Uterus (tissue), 2 donors: Measurements from ENCODE around the gene PICALM.

Source experiments
- CTCF ChIP-seq, 4 experiments: fragments of 200-600 bp in 2 of 4; fragments of 450-650 bp in 2 of 4; sonication (generic) in 2 of 4; IDR thresholded peaks; one replicate each; pipeline ENCODE4 v1.5.1; 2016 to 2019; ENCODE audit warnings: antibody characterized with exemption in 4 of 4, mild to moderate bottlenecking in 2 of 4, moderate library complexity in 1 of 4
- POLR2A ChIP-seq, 2 donors: fragments of 450-650 bp; IDR thresholded peaks; one replicate each; pipeline ENCODE4 v1.6.1; 2016; ENCODE audit warnings: antibody characterized with exemption in 2 of 2, mild to moderate bottlenecking in 1 of 2, moderate library complexity in 1 of 2

GRCh38 chr11:86021377-86021776 lies 47.5 kb downstream of the PICALM start:
- TF ChIP-seq CTCF (IDR thresholded peaks at IDR 0.05) = no peak
- TF ChIP-seq POLR2A (IDR thresholded peaks at IDR 0.05) = no peak
